Lower leg skin (tissue), 3 donors: Measurements from ENCODE around the gene INSYN1.

Experiments used
- POLR2A ChIP-seq, 2 donors: fragments of 450-650 bp; IDR thresholded peaks; one replicate each; pipeline ENCODE4 v1.6.1; 2016 to 2017; ENCODE audit warnings: antibody characterized with exemption in 2 of 2, mild to moderate bottlenecking in 1 of 2, moderate library complexity in 1 of 2
- TF ChIP-seq, protein P1 (sequence below), 3 donors: fragments of 450-650 bp; IDR thresholded peaks; one replicate each; pipeline ENCODE4 v1.5.1; 2016; ENCODE audit warnings: antibody characterized with exemption in 3 of 3, mild to moderate bottlenecking in 3 of 3, moderate library complexity in 2 of 3

DNA sequence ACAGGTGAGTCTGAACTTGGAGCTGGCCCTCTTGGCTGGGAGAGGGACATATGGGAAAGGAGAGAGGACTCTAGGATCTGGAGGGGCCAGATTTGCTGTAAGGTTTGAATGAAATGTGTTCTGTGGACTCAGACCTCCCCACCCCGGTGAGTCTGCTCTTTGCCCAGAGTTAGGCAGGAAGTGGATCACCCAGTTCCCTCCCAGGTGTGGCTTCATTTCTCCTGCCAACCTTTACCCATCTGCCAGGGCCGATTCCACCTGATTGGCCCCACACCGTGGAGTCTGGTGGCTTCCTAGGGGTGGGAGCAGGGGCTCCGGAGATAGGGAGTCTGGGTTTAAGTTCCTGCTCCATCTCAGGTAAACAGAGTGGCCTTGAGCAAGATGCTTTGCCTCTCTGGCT is 43.5 kb downstream of the INSYN1 start:
- no peak for TF ChIP-seq POLR2A (IDR thresholded peaks at IDR 0.05)
- TF ChIP-seq, protein P1, sequence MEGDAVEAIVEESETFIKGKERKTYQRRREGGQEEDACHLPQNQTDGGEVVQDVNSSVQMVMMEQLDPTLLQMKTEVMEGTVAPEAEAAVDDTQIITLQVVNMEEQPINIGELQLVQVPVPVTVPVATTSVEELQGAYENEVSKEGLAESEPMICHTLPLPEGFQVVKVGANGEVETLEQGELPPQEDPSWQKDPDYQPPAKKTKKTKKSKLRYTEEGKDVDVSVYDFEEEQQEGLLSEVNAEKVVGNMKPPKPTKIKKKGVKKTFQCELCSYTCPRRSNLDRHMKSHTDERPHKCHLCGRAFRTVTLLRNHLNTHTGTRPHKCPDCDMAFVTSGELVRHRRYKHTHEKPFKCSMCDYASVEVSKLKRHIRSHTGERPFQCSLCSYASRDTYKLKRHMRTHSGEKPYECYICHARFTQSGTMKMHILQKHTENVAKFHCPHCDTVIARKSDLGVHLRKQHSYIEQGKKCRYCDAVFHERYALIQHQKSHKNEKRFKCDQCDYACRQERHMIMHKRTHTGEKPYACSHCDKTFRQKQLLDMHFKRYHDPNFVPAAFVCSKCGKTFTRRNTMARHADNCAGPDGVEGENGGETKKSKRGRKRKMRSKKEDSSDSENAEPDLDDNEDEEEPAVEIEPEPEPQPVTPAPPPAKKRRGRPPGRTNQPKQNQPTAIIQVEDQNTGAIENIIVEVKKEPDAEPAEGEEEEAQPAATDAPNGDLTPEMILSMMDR (IDR thresholded peaks at IDR 0.05) = no peak
